Activated naive CD8-positive, alpha-beta T cell treated with anti-CD3 and anti-CD28 coated beads, Interleukin-2, amount 10 ng/mL, durations not matched to agents 7 days and 5 days (primary cell): ENCODE data around the gene ABHD2. TPM values are rescaled to one million over a fixed set of nuclear protein-coding genes. Genes with fewer than 3 reads are reported as not detected.
"Not testable (repeated sequence)": the region's sequence is repeated elsewhere in the genome, so short reads cannot be mapped to it uniquely, and the experiment has no call there.

Experiments
- ATAC-seq: fragments of 150-1000 bp; cut with Tn5 transposase; one replicate; pipeline ENCODE4 v1.10.0; 2021; ENCODE audit warnings: low read depth, moderate library complexity
- POLR2A ChIA-PET: fragments of 350-600 bp; sonication (Branson Sonifier 250); formaldehyde crosslinking; loops from one replicate; lab custom pipeline; 2021; ENCODE audit warnings: antibody characterized with exemption; lab: Charles Lee
- DNase-seq: peaks from one replicate; pipeline ENCODE4 v3.0.0; 2021
- H3K27ac Mint-ChIP-seq: one replicate; pipeline ENCODE4 v1.8.0; 2022; ENCODE audit warnings: mild to moderate bottlenecking, mixed read lengths
- H3K27me3 Mint-ChIP-seq: one replicate; pipeline ENCODE4 v1.8.0; 2022; ENCODE audit warnings: mild to moderate bottlenecking, moderate library complexity, mixed read lengths
- H3K36me3 Mint-ChIP-seq: one replicate; pipeline ENCODE4 v1.8.0; 2021; ENCODE audit warnings: mild to moderate bottlenecking, mixed read lengths
- H3K4me1 Mint-ChIP-seq: one replicate; pipeline ENCODE4 v1.8.0; 2021; ENCODE audit warnings: mixed read lengths
- H3K4me3 Mint-ChIP-seq: one replicate; pipeline ENCODE4 v1.8.0; 2022; ENCODE audit warnings: mild to moderate bottlenecking, moderate library complexity, mixed read lengths
- H3K9me3 Mint-ChIP-seq: one replicate; pipeline ENCODE4 v1.8.0; 2021; ENCODE audit warnings: mixed read lengths
- total RNA-seq, 2 experiments: library from RNA; stranded (reverse); gene quantifications; one replicate each; pipeline ENCODE4 v1.2.3, GENCODE V29; 2021

The ABHD2 gene
- total RNA-seq, 2 experiments from 2014 or later, result 54.1 to 62.8 TPM

- ATAC-seq (no peak), DNase-seq (no peak)
- H3K27me3 Mint-ChIP-seq, result peaks cover 6% of the 10 kb centered on the region
- POLR2A ChIA-PET, result interaction anchor here (0.7 kb wide), 1 partner anchor 9 kb away, joined by 3 read pairs; no protein-coding TSS in a partner anchor
- no peak within 1 kb of the TSS for H3K4me3 Mint-ChIP-seq
- H3K9me3 Mint-ChIP-seq, result no peaks in the 10 kb centered on the region
- H3K27ac Mint-ChIP-seq, result no peak within 1 kb of the TSS
- no peaks in the 10 kb centered on the region for H3K36me3 Mint-ChIP-seq
- H3K4me1 Mint-ChIP-seq, result peaks cover 2% of the 10 kb centered on the region
Measured at GRCh38 chr15:89221543-89221942, 133.3 kb downstream of the ABHD2 start, which contains the start of gene RLBP1. Gene RLBP1 (minus strand): TSS chr15:89221579. CDS start chr15:89218975, 2,604 bp downstream.

- Mint-ChIP-seq H3K36me3 (no peaks in the 10 kb centered on the region), H3K27me3 (peaks cover 11% of the 10 kb centered on the region), H3K9me3 (no peaks in the 10 kb centered on the region), H3K4me3 (no peak overlapping the region), H3K27ac (no peak overlapping the region), H3K4me1 (peaks cover 2% of the 10 kb centered on the region)
- POLR2A ChIA-PET, result no interaction called here
- ATAC-seq (no peak), DNase-seq (no peak)
Measured at GRCh38 chr15:89225588-89225987, 137.3 kb downstream of the ABHD2 start.

GRCh38 chr15:89226359-89227221 lies 138.3 kb downstream of the ABHD2 start:
- Mint-ChIP-seq H3K27ac (no peak overlapping the region), H3K27me3 (peaks cover 11% of the 10 kb centered on the region), H3K4me1 (peaks cover 2% of the 10 kb centered on the region), H3K4me3 (no peak overlapping the region), H3K9me3 (no peaks in the 10 kb centered on the region), H3K36me3 (no peaks in the 10 kb centered on the region)
- ATAC-seq, result no peak
- DNase-seq, result no peak
- POLR2A ChIA-PET, result no interaction called here

GRCh38 chr15:89227425-89227824 lies 139.2 kb downstream of the ABHD2 start:
- Mint-ChIP-seq H3K4me1 (peaks cover 2% of the 10 kb centered on the region), H3K27ac (no peak overlapping the region), H3K9me3 (no peaks in the 10 kb centered on the region), H3K27me3 (peaks cover 16% of the 10 kb centered on the region), H3K36me3 (no peaks in the 10 kb centered on the region), H3K4me3 (no peak overlapping the region)
- DNase-seq (no peak), ATAC-seq (no peak)
- POLR2A ChIA-PET, result no interaction called here

GRCh38 chr15:89230277-89230676 lies 142.0 kb downstream of the ABHD2 start:
- Mint-ChIP-seq H3K4me1 (no peaks in the 10 kb centered on the region), H3K36me3 (no peaks in the 10 kb centered on the region), H3K27ac (no peak overlapping the region), H3K4me3 (no peak overlapping the region), H3K9me3 (no peaks in the 10 kb centered on the region), H3K27me3 (peaks cover 35% of the 10 kb centered on the region)
- POLR2A ChIA-PET, result no interaction called here
- no peak for ATAC-seq
- no peak for DNase-seq

GRCh38 chr15:89231832-89232231 lies 143.6 kb downstream of the ABHD2 start:
- Mint-ChIP-seq H3K9me3 (no peaks in the 10 kb centered on the region), H3K4me1 (no peaks in the 10 kb centered on the region), H3K4me3 (no peak overlapping the region), H3K36me3 (no peaks in the 10 kb centered on the region), H3K27ac (no peak overlapping the region), H3K27me3 (peaks cover 45% of the 10 kb centered on the region)
- ATAC-seq (no peak), DNase-seq (no peak)
- POLR2A ChIA-PET, result no interaction called here

GRCh38 chr15:89239883-89240810 lies 151.9 kb downstream of the ABHD2 start:
- not testable (repeated sequence) for H3K4me1 Mint-ChIP-seq, ATAC-seq, H3K9me3 Mint-ChIP-seq, H3K36me3 Mint-ChIP-seq, H3K27ac Mint-ChIP-seq, H3K4me3 Mint-ChIP-seq, DNase-seq
- H3K27me3 Mint-ChIP-seq, result peaks cover 41% of the 10 kb centered on the region
- POLR2A ChIA-PET, result interaction anchor here (1.6 kb wide), 1 partner anchor 18 kb away, joined by 3 read pairs; no protein-coding TSS in a partner anchor

- DNase-seq, result no peak
- H3K27me3 Mint-ChIP-seq, result peaks cover 20% of the 10 kb centered on the region
- H3K4me1 Mint-ChIP-seq, result peaks cover 29% of the 10 kb centered on the region
- H3K36me3 Mint-ChIP-seq, result peaks cover 26% of the 10 kb centered on the region
- no peak for ATAC-seq
- H3K9me3 Mint-ChIP-seq, result no peaks in the 10 kb centered on the region
- peak overlapping the region; percentile 94 for H3K4me3 Mint-ChIP-seq
- POLR2A ChIA-PET, result interaction anchor here (1.0 to 3.1 kb wide), 10 partner anchors 10 to 155 kb away, joined by 3 to 19 read pairs (median 4); partner anchors contain the start of gene ABHD2
- peak overlapping the region; percentile 89 for H3K27ac Mint-ChIP-seq
Measured at GRCh38 chr15:89243046-89243690, 154.9 kb downstream of the ABHD2 start.

- Mint-ChIP-seq H3K27ac (peak within 1 kb of the TSS; percentile 89), H3K36me3 (peaks cover 32% of the 10 kb centered on the region), H3K4me3 (peak within 1 kb of the TSS; percentile 94), H3K9me3 (no peaks in the 10 kb centered on the region), H3K4me1 (peaks cover 31% of the 10 kb centered on the region), H3K27me3 (peaks cover 13% of the 10 kb centered on the region)
- POLR2A ChIA-PET, result interaction anchor here (0.8 to 3.1 kb wide), 14 partner anchors 9 to 331 kb away, joined by 3 to 19 read pairs (median 4); partner anchors contain the start of genes ABHD2 and TICRR
- ATAC-seq (peak; percentile 94), DNase-seq (peak; percentile 96)
Measured at GRCh38 chr15:89243691-89244573, 155.7 kb downstream of the ABHD2 start, which contains the start of gene FANCI. Gene FANCI (plus strand): TSS chr15:89243979. CDS start chr15:89247648, 3,669 bp downstream.

- Mint-ChIP-seq H3K27ac (peak overlapping the region; percentile 89), H3K4me3 (peak overlapping the region; percentile 94), H3K27me3 (peaks cover 11% of the 10 kb centered on the region), H3K36me3 (peaks cover 36% of the 10 kb centered on the region), H3K4me1 (peaks cover 33% of the 10 kb centered on the region), H3K9me3 (no peaks in the 10 kb centered on the region)
- DNase-seq (no peak), ATAC-seq (no peak)
- POLR2A ChIA-PET, result interaction anchor here (0.6 to 3.1 kb wide), 13 partner anchors 13 to 619 kb away, joined by 3 to 19 read pairs (median 4); partner anchors contain the start of genes ABHD2 and TICRR
Measured at GRCh38 chr15:89244574-89244903, 156.3 kb downstream of the ABHD2 start.

- POLR2A ChIA-PET, result interaction anchor here (0.6 kb wide), 1 partner anchor 328 kb away, joined by 3 read pairs; the partner anchor contains the start of gene TICRR
- ATAC-seq (no peak), DNase-seq (no peak)
- peaks cover 6% of the 10 kb centered on the region for H3K27me3 Mint-ChIP-seq
- peaks cover 39% of the 10 kb centered on the region for H3K4me1 Mint-ChIP-seq
- H3K36me3 Mint-ChIP-seq, result peaks cover 53% of the 10 kb centered on the region
- no peak overlapping the region for H3K4me3 Mint-ChIP-seq
- no peak overlapping the region for H3K27ac Mint-ChIP-seq
- H3K9me3 Mint-ChIP-seq, result no peaks in the 10 kb centered on the region
Measured at GRCh38 chr15:89247446-89247845, 159.2 kb downstream of the ABHD2 start.

GRCh38 chr15:89248584-89248983 lies 160.3 kb downstream of the ABHD2 start:
- peaks cover 55% of the 10 kb centered on the region for H3K36me3 Mint-ChIP-seq
- no peak for ATAC-seq
- peaks cover 33% of the 10 kb centered on the region for H3K4me1 Mint-ChIP-seq
- no peak for DNase-seq
- H3K9me3 Mint-ChIP-seq, result no peaks in the 10 kb centered on the region
- no peaks in the 10 kb centered on the region for H3K27me3 Mint-ChIP-seq
- H3K27ac Mint-ChIP-seq, result no peak overlapping the region
- POLR2A ChIA-PET, result no interaction called here
- H3K4me3 Mint-ChIP-seq, result no peak overlapping the region
